HCT116 (cell line): ENCODE data around the gene IFI16. TPM values are rescaled to one million over a fixed set of nuclear protein-coding genes. Genes with fewer than 3 reads are reported as not detected.
"Not testable (repeated sequence)": the region's sequence is repeated elsewhere in the genome, so short reads cannot be mapped to it uniquely, and the experiment has no call there.

ENCODE experiments used
- ATAC-seq: fragments of 200-7000 bp; cut with Tn5 transposase; 2 replicates; pipeline ENCODE4 v1.9.1; 2020; ENCODE audit warnings: mild to moderate bottlenecking, moderate library complexity
- BruUV-seq: library from RNA; stranded (reverse); fragments of 400-500 nt; replicated peaks from 2 replicates; lab custom pipeline; 2021; lab: Mats Ljungman, UMichigan
- CTCF ChIA-PET: fragments of 300-600 bp; sonication (Branson Sonifier 250); formaldehyde crosslinking; loops from one replicate; lab custom pipeline; 2021; ENCODE audit warnings: antibody characterized with exemption; lab: Charles Lee
- POLR2A ChIA-PET: fragments of 300-600, 350-600 bp; sonication (Branson Sonifier 250); formaldehyde crosslinking; loops from one replicate; lab custom pipeline; 2021; ENCODE audit warnings: antibody characterized with exemption; lab: Charles Lee
- RAD21 ChIA-PET, 2 experiments: fragments of 300-600 bp; sonication (Branson Sonifier 250); formaldehyde crosslinking; loops; one replicate each; lab custom pipeline; 2023; ENCODE audit warnings: low total read pairs in 2 of 2; ENCODE audit not compliant: uncharacterized antibody in 2 of 2, unreplicated experiment in 2 of 2, low non-redundant PET in 1 of 2; lab: Charles Lee
- DNase-seq: peaks from one replicate; pipeline ENCODE4 v3.0.0-alpha.2; 2010; ENCODE audit warnings: low read depth, low spot score
- H2AFZ ChIP-seq: fragments of 200-600 bp; shearing (Covaris generic), sonication (generic); 2 replicates; pipeline ENCODE4 v1.6.1; 2017; ENCODE audit warnings: low read depth, mixed run types, mixed read lengths, antibody characterized with exemption, low read length; ENCODE audit not compliant: poor library complexity, severe bottlenecking
- H3K27ac ChIP-seq: 2 replicates; pipeline ENCODE4 v1.5.1; 2012; ENCODE audit warnings: low read depth, low read length
- H3K27me3 ChIP-seq: fragments of 200-600 bp; sonication (generic); 2 replicates; pipeline ENCODE4 v1.6.1; 2016; ENCODE audit warnings: mixed run types, low read length, mixed read lengths; ENCODE audit not compliant: insufficient read depth
- H3K36me3 ChIP-seq, 2 experiments: fragments of 200-500 bp in 1 of 2; fragments of 200-600 bp in 1 of 2; sonication (Bioruptor generic) in 1 of 2; sonication (generic) in 1 of 2; 2 replicates each; pipeline versions ENCODE4 v1.5.1 to v1.6.1; 2014 to 2016; ENCODE audit warnings: low read length in 2 of 2, inconsistent platforms in 1 of 2, mixed read lengths in 1 of 2, mixed run types in 1 of 2; ENCODE audit not compliant: insufficient read depth in 2 of 2, control insufficient read depth in 1 of 2
- H3K4me1 ChIP-seq, 2 experiments: fragments of 200-600 bp in 1 of 2; sonication (generic) in 1 of 2; 2 replicates each; pipeline versions ENCODE4 v1.5.1 to v1.6.1; 2012 to 2017; ENCODE audit warnings: low read length in 2 of 2, inconsistent platforms in 1 of 2, mild to moderate bottlenecking in 1 of 2, mixed read lengths in 1 of 2, mixed run types in 1 of 2, moderate library complexity in 1 of 2; ENCODE audit not compliant: insufficient read depth in 2 of 2, control insufficient read depth in 1 of 2
- H3K4me2 ChIP-seq: fragments of 200-600 bp; sonication (generic); 2 replicates; pipeline ENCODE4 v1.6.1; 2017; ENCODE audit warnings: mixed run types, low read length, mixed read lengths
- H3K4me3 ChIP-seq, 2 experiments: fragments of 200-600 bp in 1 of 2; sonication (generic) in 1 of 2; replicated peaks in 1 of 2; 2 replicates each; pipeline ENCODE4 v1.5.1; 2011 to 2016; ENCODE audit warnings: low read length in 2 of 2, control low read depth in 1 of 2, low read depth in 1 of 2, mild to moderate bottlenecking in 1 of 2, mixed read lengths in 1 of 2, mixed run types in 1 of 2
- H3K79me2 ChIP-seq: fragments of 200-600 bp; sonication (generic); 2 replicates; pipeline ENCODE4 v1.6.1; 2017; ENCODE audit warnings: mild to moderate bottlenecking, mixed run types, low read length, moderate library complexity, mixed read lengths; ENCODE audit not compliant: insufficient read depth
- H3K9ac ChIP-seq: fragments of 200-600 bp; sonication (generic); 2 replicates; pipeline ENCODE4 v1.6.1; 2016; ENCODE audit warnings: low read length, mixed read lengths
- H3K9me2 ChIP-seq: fragments of 200-600 bp; sonication (generic), shearing (Covaris generic); 2 replicates; pipeline ENCODE4 v1.6.1; 2017; ENCODE audit warnings: mixed run types, mild to moderate bottlenecking, moderate library complexity; ENCODE audit not compliant: insufficient read depth
- H3K9me3 ChIP-seq, 2 experiments: fragments of 200-500 bp in 1 of 2; fragments of 200-600 bp in 1 of 2; sonication (Bioruptor generic) in 1 of 2; sonication (generic) in 1 of 2; 2 replicates each; pipeline ENCODE4 v1.6.1; 2014 to 2017; ENCODE audit warnings: low read length in 2 of 2, mixed read lengths in 2 of 2, inconsistent platforms in 1 of 2, low read depth in 1 of 2, mild to moderate bottlenecking in 1 of 2, mixed run types in 1 of 2, moderate library complexity in 1 of 2; ENCODE audit not compliant: control insufficient read depth in 1 of 2, insufficient read depth in 1 of 2
- H4K20me1 ChIP-seq: fragments of 200-600 bp; sonication (generic), shearing (Covaris generic); 2 replicates; pipeline ENCODE4 v1.6.1; 2017; ENCODE audit warnings: mixed run types, mild to moderate bottlenecking, moderate library complexity; ENCODE audit not compliant: insufficient read depth
- CEBPB ChIP-seq: IDR thresholded peaks from 2 replicates; pipeline ENCODE4 v1.6.1; 2012; ENCODE audit warnings: low read depth
- ELF1 ChIP-seq: IDR thresholded peaks from 2 replicates; pipeline ENCODE4 v1.6.1; 2012; ENCODE audit warnings: low read depth, borderline replicate concordance
- EZH2 ChIP-seq: fragments of 200-600 bp; sonication (generic); IDR thresholded peaks from 2 replicates; pipeline ENCODE4 v1.6.1; 2017; ENCODE audit warnings: antibody characterized with exemption, mixed run types
- EZH2phosphoT487 ChIP-seq: fragments of 200-600 bp; IDR thresholded peaks from 2 replicates; pipeline ENCODE4 v1.6.1; 2018; ENCODE audit warnings: antibody characterized with exemption, borderline replicate concordance
- JUND ChIP-seq: IDR thresholded peaks from 2 replicates; pipeline ENCODE4 v1.6.1; 2012
- POLR2AphosphoS5 ChIP-seq: IDR thresholded peaks from 2 replicates; pipeline ENCODE4 v1.6.1; 2011; ENCODE audit warnings: mild to moderate bottlenecking, low read depth, low read length, moderate library complexity
- SIN3A ChIP-seq: IDR thresholded peaks from 2 replicates; pipeline ENCODE4 v1.6.1; 2012; ENCODE audit warnings: low read depth
- SP1 ChIP-seq: IDR thresholded peaks from 2 replicates; pipeline ENCODE4 v1.6.1; 2012; ENCODE audit warnings: low read depth
- ZFX ChIP-seq: fragments of 450-650 bp; IDR thresholded peaks from 2 replicates; pipeline ENCODE4 v1.6.1; 2017
- ZNF274 ChIP-seq: fragments of 200-500 bp; sonication (Bioruptor generic); IDR thresholded peaks from 2 replicates; pipeline ENCODE4 v1.6.1; 2014; ENCODE audit warnings: mild to moderate bottlenecking, low read depth, low read length, inconsistent platforms
- intact Hi-C: fragments of 100-400 bp; cut with micrococcal nuclease; formaldehyde crosslinking; loops from 2 replicates; pipeline ENCODE4 v1.10.0; 2022
- total RNA-seq: library from RNA; stranded (reverse); gene quantifications from one replicate; pipeline ENCODE4 v1.2.1, GENCODE V29; 2021; ENCODE audit not compliant: unreplicated experiment
- TF ChIP-seq, protein P1 (sequence below): IDR thresholded peaks from 2 replicates; pipeline ENCODE4 v1.6.1; 2012; ENCODE audit warnings: low read depth

IFI16 gene
- total RNA-seq, 1 experiment from 2014 or later, result 1.6 TPM

DNA sequence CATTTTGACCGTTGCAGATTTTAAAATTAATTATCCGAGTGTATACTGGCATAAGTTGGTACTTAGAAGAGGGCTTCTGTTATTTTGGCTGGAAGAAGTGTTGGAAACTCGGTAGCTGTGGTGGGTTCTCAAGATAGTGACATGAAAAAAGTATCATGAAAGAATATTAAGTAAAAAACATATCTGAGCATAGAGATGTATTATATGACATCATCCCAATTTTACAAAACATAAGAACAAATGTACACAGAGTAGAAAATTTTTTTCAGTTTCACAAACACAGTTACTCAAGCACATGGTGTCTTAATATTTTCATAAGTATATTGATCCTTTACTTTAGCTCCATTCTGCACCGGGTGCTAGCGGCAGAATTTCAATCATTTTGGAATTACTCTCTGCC lies 684 bp downstream of the IFI16 start:
- Histone ChIP-seq H2AFZ (no peak overlapping the region), H3K4me1 (no peaks in the 10 kb centered on the region), H3K4me2 (no peak overlapping the region), H3K79me2 (no peaks in the 10 kb centered on the region), H3K9ac (no peak overlapping the region), H3K27ac (no peak overlapping the region), H4K20me1 (no peaks in the 10 kb centered on the region), H3K9me3 (no peaks in the 10 kb centered on the region), H3K27me3 (peaks cover 7% of the 10 kb centered on the region; the same call in 1 of the 2 replicates), H3K36me3 (no peaks in the 10 kb centered on the region), H3K4me3 (no peak overlapping the region), H3K9me2 (no peaks in the 10 kb centered on the region)
- ChIA-PET RAD21 (no interaction called here), POLR2A (no interaction called here), CTCF (no interaction called here)
- no TSS peak for BruUV-seq
- no peak for TF ChIP-seq EZH2phosphoT487
- TF ChIP-seq SIN3A, result no peak
- TF ChIP-seq ZNF274, result no peak
- TF ChIP-seq SP1, result no peak
- TF ChIP-seq JUND, result no peak
- TF ChIP-seq ZFX, result no peak
- TF ChIP-seq POLR2AphosphoS5, result no peak
- no peak for TF ChIP-seq ELF1
- TF ChIP-seq, protein P1, sequence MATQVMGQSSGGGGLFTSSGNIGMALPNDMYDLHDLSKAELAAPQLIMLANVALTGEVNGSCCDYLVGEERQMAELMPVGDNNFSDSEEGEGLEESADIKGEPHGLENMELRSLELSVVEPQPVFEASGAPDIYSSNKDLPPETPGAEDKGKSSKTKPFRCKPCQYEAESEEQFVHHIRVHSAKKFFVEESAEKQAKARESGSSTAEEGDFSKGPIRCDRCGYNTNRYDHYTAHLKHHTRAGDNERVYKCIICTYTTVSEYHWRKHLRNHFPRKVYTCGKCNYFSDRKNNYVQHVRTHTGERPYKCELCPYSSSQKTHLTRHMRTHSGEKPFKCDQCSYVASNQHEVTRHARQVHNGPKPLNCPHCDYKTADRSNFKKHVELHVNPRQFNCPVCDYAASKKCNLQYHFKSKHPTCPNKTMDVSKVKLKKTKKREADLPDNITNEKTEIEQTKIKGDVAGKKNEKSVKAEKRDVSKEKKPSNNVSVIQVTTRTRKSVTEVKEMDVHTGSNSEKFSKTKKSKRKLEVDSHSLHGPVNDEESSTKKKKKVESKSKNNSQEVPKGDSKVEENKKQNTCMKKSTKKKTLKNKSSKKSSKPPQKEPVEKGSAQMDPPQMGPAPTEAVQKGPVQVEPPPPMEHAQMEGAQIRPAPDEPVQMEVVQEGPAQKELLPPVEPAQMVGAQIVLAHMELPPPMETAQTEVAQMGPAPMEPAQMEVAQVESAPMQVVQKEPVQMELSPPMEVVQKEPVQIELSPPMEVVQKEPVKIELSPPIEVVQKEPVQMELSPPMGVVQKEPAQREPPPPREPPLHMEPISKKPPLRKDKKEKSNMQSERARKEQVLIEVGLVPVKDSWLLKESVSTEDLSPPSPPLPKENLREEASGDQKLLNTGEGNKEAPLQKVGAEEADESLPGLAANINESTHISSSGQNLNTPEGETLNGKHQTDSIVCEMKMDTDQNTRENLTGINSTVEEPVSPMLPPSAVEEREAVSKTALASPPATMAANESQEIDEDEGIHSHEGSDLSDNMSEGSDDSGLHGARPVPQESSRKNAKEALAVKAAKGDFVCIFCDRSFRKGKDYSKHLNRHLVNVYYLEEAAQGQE, result no peak
- TF ChIP-seq CEBPB, result no peak
- TF ChIP-seq EZH2, result no peak
- DNase-seq (no peak), ATAC-seq (no peak)
- intact Hi-C loops, result no loop called here

DNA sequence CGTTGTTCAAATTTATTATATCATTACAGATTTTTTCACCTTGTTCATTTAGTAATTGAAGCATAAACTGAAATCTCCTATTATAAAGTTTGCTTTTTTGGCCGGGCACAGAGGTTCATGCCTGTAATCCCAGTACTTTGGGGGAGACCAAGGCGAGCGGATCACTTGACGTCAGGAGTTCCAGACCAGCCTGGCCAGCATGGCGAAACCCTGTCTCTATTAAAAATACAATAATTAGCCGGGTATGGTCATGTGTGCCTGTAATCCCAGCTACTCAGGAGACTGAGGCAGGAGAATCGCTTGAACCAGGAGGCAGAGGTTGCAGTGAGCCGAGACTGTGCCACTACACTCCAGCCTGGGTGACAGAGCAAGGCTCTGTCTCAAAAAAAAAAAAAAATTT lies 1.3 kb downstream of the IFI16 start:
- H3K4me1 ChIP-seq, H3K79me2 ChIP-seq, H3K27me3 ChIP-seq, H3K4me3 ChIP-seq, H3K27ac ChIP-seq, RAD21 ChIA-PET, H2AFZ ChIP-seq, H3K9ac ChIP-seq, ATAC-seq, intact Hi-C loops, H4K20me1 ChIP-seq, POLR2A ChIA-PET, H3K4me2 ChIP-seq, H3K9me2 ChIP-seq, DNase-seq, BruUV-seq, H3K36me3 ChIP-seq, CTCF ChIA-PET, H3K9me3 ChIP-seq: not testable (repeated sequence)
